ENCODE results near the gene FKBP5. TPM values are rescaled to one million over a fixed set of nuclear protein-coding genes. Genes with fewer than 3 reads are reported as not detected.

Gene FKBP5
- total and polyA plus RNA-seq, 10 donors = 23.8 to 368 (median 148) TPM

GRCh38 chr6:35629876-35630378, 58.8 kb downstream of the FKBP5 start:
- TF ChIP-seq POLR2AphosphoS5 (IDR thresholded peaks at IDR 0.05) (peak in 1 of 3 donors; percentile 15), POLR2A (IDR thresholded peaks at IDR 0.05) (no peak), CTCF (IDR thresholded peaks at IDR 0.05 in 8 of 11, conservative IDR thresholded peaks at IDR 0.05 in 3 of 11) (no peak)
- WGBS, 5 donors = 93 to 99% (median 96%) methylated on average over 7 of the region's 7 CpGs

GRCh38 chr6:35626401-35626800, 62.3 kb downstream of the FKBP5 start:
- H3K4me1 ChIP-seq = peaks cover 0 to 94% (median 25%) of the 10 kb centered on the region in 6 donors
- peak overlapping the region in 4 of 8 donors; percentile 12 to 63 (median 33) for H3K27ac ChIP-seq
- H3K9me3 ChIP-seq = no peaks in the 10 kb centered on the region
- WGBS, 5 donors = 76 to 91% (median 85%) methylated on average over 2 of the region's 2 CpGs
- DNase-seq = no peak
- intact Hi-C loops (cut with DNase I; ENCODE audit: low total_unique reads) = no loop called here
- TF ChIP-seq POLR2AphosphoS5 (IDR thresholded peaks at IDR 0.05) (no peak), CTCF (IDR thresholded peaks at IDR 0.05 in 8 of 11, conservative IDR thresholded peaks at IDR 0.05 in 3 of 11) (no peak), POLR2A (IDR thresholded peaks at IDR 0.05) (no peak)
- no peak overlapping the region for H3K4me3 ChIP-seq
- peaks cover 0 to 100% (median 16%) of the 10 kb centered on the region in 6 donors for H3K36me3 ChIP-seq
- H3K27me3 ChIP-seq (replicated peaks in 1 of 7) = no peaks in the 10 kb centered on the region

More at GRCh38 chr6:35629876-35630378, 58.8 kb downstream of the FKBP5 start:
- DNase-seq = no peak
- Histone ChIP-seq H3K9me3 (no peaks in the 10 kb centered on the region), H3K27ac (peak overlapping the region in 3 of 8 donors; percentile 12 to 19 (median 17)), H3K27me3 (replicated peaks in 1 of 7) (no peaks in the 10 kb centered on the region), H3K36me3 (peaks cover 0 to 100% (median 17%) of the 10 kb centered on the region in 6 donors), H3K4me1 (peaks cover 0 to 70% (median 13%) of the 10 kb centered on the region in 6 donors), H3K4me3 (no peak overlapping the region)
- intact Hi-C loops (cut with DNase I; ENCODE audit: low total_unique reads) = no loop called here

- Histone ChIP-seq H3K36me3 (peaks cover 0 to 100% (median 16%) of the 10 kb centered on the region in 6 donors), H3K9me3 (no peaks in the 10 kb centered on the region), H3K4me3 (no peak overlapping the region), H3K27me3 (replicated peaks in 1 of 7) (no peaks in the 10 kb centered on the region), H3K27ac (peak overlapping the region in 7 of 8 donors; percentile 10 to 96 (median 49)), H3K4me1 (peaks cover 0 to 94% (median 29%) of the 10 kb centered on the region in 6 donors)
- DNase-seq = no peak
- no peak for TF ChIP-seq POLR2A (IDR thresholded peaks at IDR 0.05)
- peak in 8 of 11 experiments; percentile 35 to 65 (median 44) for TF ChIP-seq CTCF (IDR thresholded peaks at IDR 0.05 in 8 of 11, conservative IDR thresholded peaks at IDR 0.05 in 3 of 11)
- TF ChIP-seq POLR2AphosphoS5 (IDR thresholded peaks at IDR 0.05) = peak in 1 of 3 donors; percentile 61
- 74 to 88% (median 85%) methylated on average over 9 of the region's 9 CpGs for WGBS, 5 donors
- intact Hi-C loops (cut with DNase I; ENCODE audit: low total_unique reads) = no loop called here
Measured at GRCh38 chr6:35624341-35625070, 64.2 kb downstream of the FKBP5 start.

- H3K9me3 ChIP-seq = no peaks in the 10 kb centered on the region
- peak overlapping the region in 4 of 8 donors; percentile 19 to 96 (median 89) for H3K27ac ChIP-seq
- no peak for DNase-seq
- intact Hi-C loops (cut with DNase I; ENCODE audit: low total_unique reads) = no loop called here
- peaks cover 0 to 97% (median 33%) of the 10 kb centered on the region in 6 donors for H3K4me1 ChIP-seq
- TF ChIP-seq CTCF (IDR thresholded peaks at IDR 0.05 in 8 of 11, conservative IDR thresholded peaks at IDR 0.05 in 3 of 11) (no peak), POLR2A (IDR thresholded peaks at IDR 0.05) (no peak), POLR2AphosphoS5 (IDR thresholded peaks at IDR 0.05) (no peak)
- peaks cover 0 to 100% (median 28%) of the 10 kb centered on the region in 6 donors for H3K36me3 ChIP-seq
- 91 to 95% (median 94%) methylated on average over 4 of the region's 4 CpGs for WGBS, 5 donors
- no peak overlapping the region for H3K4me3 ChIP-seq
- H3K27me3 ChIP-seq (replicated peaks in 1 of 7) = no peaks in the 10 kb centered on the region
Measured at GRCh38 chr6:35622283-35622682, 66.4 kb downstream of the FKBP5 start.

Measured in spleen (tissue), 11 donors.